ENCODE measurements around the gene TACC2. TPM values are rescaled to one million over a fixed set of nuclear protein-coding genes. Genes with fewer than 3 reads are reported as not detected.

Gene TACC2
- total and polyA plus RNA-seq, 8 donors: 29.0 to 102 (median 52.9) TPM

GRCh38 chr10:122083478-122084025, 94.6 kb downstream of the TACC2 start:
- intact Hi-C loops (cut with DNase I; ENCODE audit: low total_unique reads): no loop called here
- H3K9me3 ChIP-seq: no peaks in the 10 kb centered on the region
- H3K27me3 ChIP-seq: no peaks in the 10 kb centered on the region
- H3K27ac ChIP-seq: no peak overlapping the region
- peaks cover 0 to 21% (median 2%) of the 10 kb centered on the region in 4 donors for H3K4me1 ChIP-seq
- WGBS, 5 donors: 83 to 96% (median 88%) methylated on average over 3 to 9 of the region's 9 CpGs
- DNase-seq: no peak
- no peak for TF ChIP-seq POLR2AphosphoS5 (IDR thresholded peaks at IDR 0.05)
- no peak for TF ChIP-seq EP300 (IDR thresholded peaks at IDR 0.05)
- no peak for TF ChIP-seq CTCF (IDR thresholded peaks at IDR 0.05)
- TF ChIP-seq POLR2A (IDR thresholded peaks at IDR 0.05): no peak
- no peak overlapping the region for H3K4me3 ChIP-seq
- H3K36me3 ChIP-seq: peaks cover 0 to 50% (median 29%) of the 10 kb centered on the region in 4 donors

GRCh38 chr10:122084286-122085041, 95.5 kb downstream of the TACC2 start:
- Histone ChIP-seq H3K9me3 (no peaks in the 10 kb centered on the region), H3K4me1 (peaks cover 0 to 12% (median 0%) of the 10 kb centered on the region in 4 donors), H3K27ac (no peak overlapping the region), H3K4me3 (no peak overlapping the region), H3K27me3 (no peaks in the 10 kb centered on the region), H3K36me3 (peaks cover 0 to 59% (median 38%) of the 10 kb centered on the region in 4 donors)
- WGBS, 5 donors: 79 to 88% (median 80%) methylated on average over 13 to 15 of the region's 15 CpGs
- intact Hi-C loops (cut with DNase I; ENCODE audit: low total_unique reads): no loop called here
- DNase-seq: no peak
- no peak for TF ChIP-seq POLR2AphosphoS5 (IDR thresholded peaks at IDR 0.05)
- no peak for TF ChIP-seq POLR2A (IDR thresholded peaks at IDR 0.05)

GRCh38 chr10:122085423-122085911, 96.5 kb downstream of the TACC2 start:
- DNase-seq: no peak
- no peak for TF ChIP-seq POLR2A (IDR thresholded peaks at IDR 0.05)
- TF ChIP-seq POLR2AphosphoS5 (IDR thresholded peaks at IDR 0.05): no peak
- TF ChIP-seq CTCF (IDR thresholded peaks at IDR 0.05): no peak
- no peak for TF ChIP-seq EP300 (IDR thresholded peaks at IDR 0.05)
- 76 to 90% (median 79%) methylated on average over 6 to 8 of the region's 8 CpGs for WGBS, 5 donors
- peaks cover 0 to 62% (median 44%) of the 10 kb centered on the region in 4 donors for H3K36me3 ChIP-seq
- no peak overlapping the region for H3K4me3 ChIP-seq
- no peaks in the 10 kb centered on the region for H3K27me3 ChIP-seq
- no peak overlapping the region for H3K27ac ChIP-seq
- H3K4me1 ChIP-seq: peaks cover 0 to 9% (median 0%) of the 10 kb centered on the region in 4 donors
- no peaks in the 10 kb centered on the region for H3K9me3 ChIP-seq
- intact Hi-C loops (cut with DNase I; ENCODE audit: low total_unique reads): no loop called here

GRCh38 chr10:122086416-122087240, 97.7 kb downstream of the TACC2 start:
- WGBS, 5 donors: 86 to 92% (median 91%) methylated on average over 8 to 9 of the region's 9 CpGs
- DNase-seq: no peak
- TF ChIP-seq CTCF (IDR thresholded peaks at IDR 0.05) (no peak), POLR2A (IDR thresholded peaks at IDR 0.05) (no peak), POLR2AphosphoS5 (IDR thresholded peaks at IDR 0.05) (no peak)

More at GRCh38 chr10:122086416-122087240, 97.7 kb downstream of the TACC2 start:
- H3K4me1 ChIP-seq: peaks cover 0 to 9% (median 0%) of the 10 kb centered on the region in 4 donors
- intact Hi-C loops (cut with DNase I; ENCODE audit: low total_unique reads): no loop called here
- H3K9me3 ChIP-seq: no peaks in the 10 kb centered on the region
- H3K27ac ChIP-seq: no peak overlapping the region
- peaks cover 0 to 68% (median 47%) of the 10 kb centered on the region in 4 donors for H3K36me3 ChIP-seq
- no peaks in the 10 kb centered on the region for H3K27me3 ChIP-seq
- H3K4me3 ChIP-seq: no peak overlapping the region
